ENCODE measurements around the gene SLC15A5. TPM values are rescaled to one million over a fixed set of nuclear protein-coding genes. Genes with fewer than 3 reads are reported as not detected.
A peak's percentile ranks its signal among the peaks of the same experiment; 100 is the strongest.

Gene SLC15A5
- total and polyA plus RNA-seq, 2 of the 4 experiments (the other 2 are of a cell fraction) = not detected

DNA sequence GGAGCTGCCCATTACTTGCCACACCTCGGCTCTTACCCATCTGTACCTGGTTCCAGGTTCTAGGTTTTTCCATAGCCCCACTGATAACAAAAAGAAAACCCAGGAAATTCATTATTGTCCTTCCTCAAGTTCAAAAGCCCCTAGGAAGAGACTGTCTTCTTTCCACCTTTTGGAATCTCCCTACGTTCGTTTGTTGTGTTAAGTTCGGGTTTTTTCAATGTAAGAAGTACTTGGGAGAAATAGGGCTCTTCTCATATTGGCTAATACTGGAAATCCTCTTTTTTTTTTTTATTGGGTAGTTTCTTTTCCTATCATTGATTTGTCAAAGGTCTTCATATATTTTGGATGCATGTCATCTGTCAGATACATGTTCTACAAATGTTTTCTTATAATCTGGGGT lies 17.3 kb downstream of the SLC15A5 start:
- Histone ChIP-seq H3K18ac (ENCODE audit: low read depth, low read length) (peak overlapping the region; percentile 59; the same call in 1 of the 2 replicates), H2BK20ac (ENCODE audit: low read depth, low read length) (no peak overlapping the region), H2AK9ac (replicated peaks; ENCODE audit: low read depth, low read length, poor library complexity) (no peak overlapping the region), H4K20me1 (ENCODE audit: insufficient read depth, low read length) (no peaks in the 10 kb centered on the region), H4K8ac (ENCODE audit: low read depth in 2 of 2, low read length in 2 of 2) (no peak overlapping the region), H3K4me1 (ENCODE audit: control insufficient read depth, insufficient read depth, low read length) (no peaks in the 10 kb centered on the region), H3K36me3 (ENCODE audit: control insufficient read depth, insufficient read depth, low read length) (no peaks in the 10 kb centered on the region), H2BK5ac (ENCODE audit: low read depth, low read length, poor library complexity, severe bottlenecking) (no peak overlapping the region), H2AK5ac (ENCODE audit: low read depth, low read length) (no peak overlapping the region), H4K91ac (ENCODE audit: insufficient read depth, low read depth, low read length) (no peak overlapping the region), H3K9me3 (ENCODE audit: control insufficient read depth, insufficient read depth, low read length) (no peaks in the 10 kb centered on the region), H2BK15ac (ENCODE audit: low read depth, low read length) (no peak overlapping the region), H3K27me3 (ENCODE audit: control insufficient read depth, insufficient read depth, low read length) (no peaks in the 10 kb centered on the region), H2AFZ (replicated peaks; ENCODE audit: low read length, poor library complexity) (no peak overlapping the region), H3K9ac (ENCODE audit: low read depth, low read length) (no peak overlapping the region), H3K23ac (ENCODE audit: low read depth, low read length) (no peak overlapping the region), H3K4me2 (ENCODE audit: low read depth, low read length) (no peak overlapping the region), H2BK120ac (ENCODE audit: low read depth, low read length) (no peak overlapping the region), H3K14ac (replicated peaks; ENCODE audit: low read depth, low read length) (no peak overlapping the region), H4K5ac (ENCODE audit: low read depth, low read length) (no peak overlapping the region), H3K4ac (ENCODE audit: low read depth, low read length) (no peak overlapping the region), H3K27ac (ENCODE audit: insufficient read depth, low read length) (no peak overlapping the region), H3K56ac (ENCODE audit: extremely low read depth, insufficient read depth, low read length) (no peak overlapping the region), H3K79me1 (ENCODE audit: low read depth in 1 of 2, low read length in 2 of 2) (no peaks in the 10 kb centered on the region), H3K4me3 (ENCODE audit: insufficient read depth, low read depth, low read length) (no peak overlapping the region), H3K9me1 (ENCODE audit: insufficient read depth, low read length) (no peaks in the 10 kb centered on the region)
- in situ Hi-C loops (cut with MboI; ENCODE audit: low sequenced_read_pairs) = no loop called here
- POLR2A ChIA-PET (ENCODE audit: unreplicated experiment) = no interaction called here
- intact Hi-C loops (cut with micrococcal nuclease) = no loop called here
- dilution Hi-C loops (cut with HindIII; ENCODE audit: low sequenced_read_pairs, unreplicated experiment) = no loop called here
- TF ChIP-seq CEBPB (IDR thresholded peaks at IDR 0.05; ENCODE audit: low read depth, low read length) (no peak), NFE2L2 (IDR thresholded peaks at IDR 0.05; ENCODE audit: low read depth, low read length) (no peak), MAZ (IDR thresholded peaks at IDR 0.05; ENCODE audit: borderline replicate concordance, low read depth, low read length) (no peak), RCOR1 (IDR thresholded peaks at IDR 0.05; ENCODE audit: insufficient replicate concordance, low read length) (no peak), MAFK (IDR thresholded peaks at IDR 0.05; ENCODE audit: low read depth, low read length) (no peak), RFX5 (IDR thresholded peaks at IDR 0.05; ENCODE audit: low read depth, low read length) (no peak), SMC3 (IDR thresholded peaks at IDR 0.05; ENCODE audit: low read depth, low read length) (no peak), RAD21 (IDR thresholded peaks at IDR 0.05; ENCODE audit: low read length) (no peak), POLR2A (IDR thresholded peaks at IDR 0.05; ENCODE audit: low read depth, low read length) (no peak)
- TF ChIP-seq, protein P1, sequence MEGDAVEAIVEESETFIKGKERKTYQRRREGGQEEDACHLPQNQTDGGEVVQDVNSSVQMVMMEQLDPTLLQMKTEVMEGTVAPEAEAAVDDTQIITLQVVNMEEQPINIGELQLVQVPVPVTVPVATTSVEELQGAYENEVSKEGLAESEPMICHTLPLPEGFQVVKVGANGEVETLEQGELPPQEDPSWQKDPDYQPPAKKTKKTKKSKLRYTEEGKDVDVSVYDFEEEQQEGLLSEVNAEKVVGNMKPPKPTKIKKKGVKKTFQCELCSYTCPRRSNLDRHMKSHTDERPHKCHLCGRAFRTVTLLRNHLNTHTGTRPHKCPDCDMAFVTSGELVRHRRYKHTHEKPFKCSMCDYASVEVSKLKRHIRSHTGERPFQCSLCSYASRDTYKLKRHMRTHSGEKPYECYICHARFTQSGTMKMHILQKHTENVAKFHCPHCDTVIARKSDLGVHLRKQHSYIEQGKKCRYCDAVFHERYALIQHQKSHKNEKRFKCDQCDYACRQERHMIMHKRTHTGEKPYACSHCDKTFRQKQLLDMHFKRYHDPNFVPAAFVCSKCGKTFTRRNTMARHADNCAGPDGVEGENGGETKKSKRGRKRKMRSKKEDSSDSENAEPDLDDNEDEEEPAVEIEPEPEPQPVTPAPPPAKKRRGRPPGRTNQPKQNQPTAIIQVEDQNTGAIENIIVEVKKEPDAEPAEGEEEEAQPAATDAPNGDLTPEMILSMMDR (conservative IDR thresholded peaks at IDR 0.05; ENCODE audit: low read depth, low read length) = no peak
- TF ChIP-seq, protein P2, sequence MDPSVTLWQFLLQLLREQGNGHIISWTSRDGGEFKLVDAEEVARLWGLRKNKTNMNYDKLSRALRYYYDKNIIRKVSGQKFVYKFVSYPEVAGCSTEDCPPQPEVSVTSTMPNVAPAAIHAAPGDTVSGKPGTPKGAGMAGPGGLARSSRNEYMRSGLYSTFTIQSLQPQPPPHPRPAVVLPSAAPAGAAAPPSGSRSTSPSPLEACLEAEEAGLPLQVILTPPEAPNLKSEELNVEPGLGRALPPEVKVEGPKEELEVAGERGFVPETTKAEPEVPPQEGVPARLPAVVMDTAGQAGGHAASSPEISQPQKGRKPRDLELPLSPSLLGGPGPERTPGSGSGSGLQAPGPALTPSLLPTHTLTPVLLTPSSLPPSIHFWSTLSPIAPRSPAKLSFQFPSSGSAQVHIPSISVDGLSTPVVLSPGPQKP (IDR thresholded peaks at IDR 0.05; ENCODE audit: borderline replicate concordance, low read depth, low read length) = no peak
- no CpG with 5 or more reads among the region's 4 CpGs for WGBS, 2 experiments (ENCODE audit: extremely low coverage in 2 of 2, insufficient read length in 1 of 2)
- ATAC-seq (ENCODE audit: low read depth) (no peak), DNase-seq (no peak)
- no TSS peak for BruUV-seq (replicated peaks)
- CTCF ChIA-PET = no interaction called here

All from IMR-90 (cell line).